K562 (cell line): ENCODE data around the gene SHANK3. TPM values are rescaled to one million over a fixed set of nuclear protein-coding genes. Genes with fewer than 3 reads are reported as not detected.

Experiments
- ATAC-seq: fragments of 200-7000 bp; cut with Tn5 transposase; 3 replicates; pipeline ENCODE4 v1.9.1; 2020; ENCODE audit warnings: moderate library complexity
- BruUV-seq: library from RNA; stranded (reverse); fragments of 400-500 nt; replicated peaks from 2 replicates; lab custom pipeline; 2021; lab: Mats Ljungman, UMichigan
- CTCF ChIA-PET: fragments of 300-600 bp; formaldehyde crosslinking; extraction: SDS; loops from one replicate; lab custom pipeline; 2021; ENCODE audit warnings: low intra/inter-chr PET ratio; lab: Yijun Ruan, JAX
- POLR2A ChIA-PET: fragments of 300-600, 350-650 bp; sonication (Branson Sonifier 250); formaldehyde crosslinking; extraction: SDS; loops from one replicate; lab custom pipeline; 2021; ENCODE audit warnings: antibody characterized with exemption, inconsistent platforms; lab: Yijun Ruan, JAX
- DNase-seq, 4 experiments: peaks; one replicate each; pipeline versions ENCODE4 v3.0.0 to v3.0.0-alpha.2; 2011 to 2018; ENCODE audit warnings: low spot score in 3 of 4, mixed read lengths in 3 of 4; ENCODE audit errors: extremely low read depth in 1 of 4
- FAIRE-seq: peaks from 2 replicates; lab custom pipeline; 2011; peaks lifted over from hg19 to GRCh38; lab: Jason Lieb, UNC
- H2AFZ ChIP-seq: 2 replicates; pipeline ENCODE4 v1.6.0; 2011; ENCODE audit warnings: low read depth, low read length, control low read depth, inconsistent platforms
- H3K27ac ChIP-seq: fragments of 200-600 bp; 3 replicates; pipeline ENCODE4 v1.8.0; 2011; ENCODE audit warnings: low read depth, mild to moderate bottlenecking, control low read depth, inconsistent platforms, low read length, moderate library complexity, mixed read lengths; ENCODE audit errors: extremely low read depth
- H3K27me3 ChIP-seq, 2 experiments: fragments of 300-600 bp in 1 of 2; 2 replicates in 1 of 2; 3 replicates in 1 of 2; pipeline versions ENCODE4 v1.6.0 to v1.8.0; 2011; ENCODE audit warnings: inconsistent platforms in 2 of 2, low read length in 2 of 2, mild to moderate bottlenecking in 1 of 2, mixed read lengths in 1 of 2, moderate library complexity in 1 of 2; ENCODE audit not compliant: control insufficient read depth in 2 of 2, insufficient read depth in 2 of 2
- H3K36me3 ChIP-seq: fragments of 300-600 bp; 3 replicates; pipeline ENCODE4 v1.8.0; 2011; ENCODE audit warnings: mild to moderate bottlenecking, low read length, inconsistent platforms; ENCODE audit not compliant: control insufficient read depth, insufficient read depth
- H3K4me1 ChIP-seq, 2 experiments: fragments of 200-600 bp in 1 of 2; replicated peaks in 1 of 2; 2 replicates in 1 of 2; 3 replicates in 1 of 2; pipeline versions ENCODE4 v1.5.1 to v1.8.0; 2011; ENCODE audit warnings: inconsistent platforms in 2 of 2, low read length in 2 of 2, mild to moderate bottlenecking in 1 of 2, mixed read lengths in 1 of 2, moderate library complexity in 1 of 2; ENCODE audit not compliant: control insufficient read depth in 2 of 2, insufficient read depth in 2 of 2
- H3K4me2 ChIP-seq: 2 replicates; pipeline ENCODE4 v1.6.1; 2011; ENCODE audit warnings: low read length, control low read depth, inconsistent platforms, mixed read lengths; ENCODE audit not compliant: insufficient read depth
- H3K4me3 ChIP-seq: fragments of 200-600 bp; sonication (generic), shearing (Covaris generic); 2 replicates; pipeline ENCODE4 v1.5.1; 2016; ENCODE audit warnings: control low read depth, inconsistent platforms
- H3K79me2 ChIP-seq: fragments of 200-600 bp; 3 replicates; pipeline ENCODE4 v1.8.0; 2011; ENCODE audit warnings: low read length, inconsistent platforms; ENCODE audit not compliant: control insufficient read depth, insufficient read depth
- H3K9ac ChIP-seq, 2 experiments: 2 replicates each; pipeline versions ENCODE4 v1.6.0 to v1.6.1; 2011; ENCODE audit warnings: low read depth in 2 of 2, low read length in 2 of 2, control low read depth in 1 of 2, inconsistent platforms in 1 of 2, mild to moderate bottlenecking in 1 of 2, mixed read lengths in 1 of 2; ENCODE audit not compliant: insufficient read depth in 1 of 2
- H3K9me1 ChIP-seq: one replicate; pipeline ENCODE4 v1.6.0; 2011; ENCODE audit warnings: inconsistent platforms, mild to moderate bottlenecking, low read length, moderate library complexity; ENCODE audit not compliant: control insufficient read depth, insufficient read depth
- H3K9me3 ChIP-seq: replicated peaks from 2 replicates; pipeline ENCODE4 v1.5.1; 2011; ENCODE audit warnings: low read depth, low read length, inconsistent platforms; ENCODE audit not compliant: control insufficient read depth, insufficient read depth
- H4K20me1 ChIP-seq: replicated peaks from 2 replicates; pipeline ENCODE4 v1.6.1; 2011; ENCODE audit warnings: low read length, inconsistent platforms, mixed read lengths; ENCODE audit not compliant: control insufficient read depth, insufficient read depth
- ATF4 ChIP-seq: fragments of 450-650 bp; formaldehyde crosslinking; IDR thresholded peaks from 2 replicates; pipeline ENCODE4 v1.4.0; 2022; ENCODE audit warnings: mild to moderate bottlenecking, moderate library complexity
- EGR1 ChIP-seq: fragments of 450-650 bp; conservative IDR thresholded peaks from 2 replicates; pipeline ENCODE4 v1.6.1; 2017; ENCODE audit warnings: mild to moderate bottlenecking
- HDAC2 ChIP-seq: fragments of 450-650 bp; IDR thresholded peaks from 2 replicates; pipeline ENCODE4 v1.6.1; 2016; ENCODE audit warnings: mild to moderate bottlenecking
- PATZ1 ChIP-seq: fragments of 250-450 bp; sonication (Bioruptor Pico); IDR thresholded peaks from 2 replicates; pipeline ENCODE4 v1.5.0; 2020; ENCODE audit warnings: mild to moderate bottlenecking, borderline replicate concordance
- ZSCAN29 ChIP-seq: fragments of 450-650 bp; IDR thresholded peaks from 2 replicates; pipeline ENCODE4 v1.6.1; 2017
- WGBS: fragments of 100-300 bp; shearing (Covaris generic); methylation state at CpG from one replicate; pipeline ENCODE4 v1.1.6; 2016; ENCODE audit warnings: low coverage, mixed read lengths; ENCODE audit not compliant: insufficient coverage; ENCODE audit errors: missing lambda C conversion rate; 5-methylcytosine and 5-hydroxymethylcytosine counted together
- in situ Hi-C: fragments of 300-500 bp; cut with MboI; formaldehyde crosslinking; loops from 4 replicates; pipeline ENCODE4 v1.15.0; 2018; ENCODE audit warnings: inconsistent platforms, mixed read lengths
- intact Hi-C: fragments of 100-400 bp; cut with micrococcal nuclease; formaldehyde crosslinking; loops from 2 replicates; pipeline ENCODE4 v1.14.2; 2022
- polyA plus RNA-seq, 8 experiments: library from polyadenylated mRNA; depleted of rRNA in 4 of 8; stranded (reverse) in 5 of 8; unstranded in 3 of 8; fragments of >200 nt; fragmentation: Nextera tagmentation in 2 of 8; fragmentation: Illumina TruSeq in 1 of 8; extraction: Ambion mirVana in 2 of 8; extraction: Trizol in 1 of 8; gene quantifications; 2 replicates each; pipeline versions ENCODE4 v1.2.1 to v1.2.3, GENCODE V29; 2011 to 2014; ENCODE audit warnings: inconsistent platforms in 1 of 8, missing spikeins in 1 of 8
- total RNA-seq, 7 experiments: library from RNA; depleted of rRNA in 6 of 7; stranded (reverse); fragments of >200 nt in 6 of 7; fragmentation: Illumina TruSeq in 2 of 7; extraction: Trizol in 2 of 7; gene quantifications; 2 replicates each; pipeline versions ENCODE4 v1.2.1 to v1.2.3, GENCODE V29; 2011 to 2021; ENCODE audit warnings: low replicate concordance in 1 of 7

The SHANK3 gene
- total and polyA plus RNA-seq, 9 of the 15 experiments (the other 6 are each of a cell fraction or from before 2014, with no cell fraction given), result 0.01 to 0.07 (median 0.03) TPM; not detected in 6

DNA sequence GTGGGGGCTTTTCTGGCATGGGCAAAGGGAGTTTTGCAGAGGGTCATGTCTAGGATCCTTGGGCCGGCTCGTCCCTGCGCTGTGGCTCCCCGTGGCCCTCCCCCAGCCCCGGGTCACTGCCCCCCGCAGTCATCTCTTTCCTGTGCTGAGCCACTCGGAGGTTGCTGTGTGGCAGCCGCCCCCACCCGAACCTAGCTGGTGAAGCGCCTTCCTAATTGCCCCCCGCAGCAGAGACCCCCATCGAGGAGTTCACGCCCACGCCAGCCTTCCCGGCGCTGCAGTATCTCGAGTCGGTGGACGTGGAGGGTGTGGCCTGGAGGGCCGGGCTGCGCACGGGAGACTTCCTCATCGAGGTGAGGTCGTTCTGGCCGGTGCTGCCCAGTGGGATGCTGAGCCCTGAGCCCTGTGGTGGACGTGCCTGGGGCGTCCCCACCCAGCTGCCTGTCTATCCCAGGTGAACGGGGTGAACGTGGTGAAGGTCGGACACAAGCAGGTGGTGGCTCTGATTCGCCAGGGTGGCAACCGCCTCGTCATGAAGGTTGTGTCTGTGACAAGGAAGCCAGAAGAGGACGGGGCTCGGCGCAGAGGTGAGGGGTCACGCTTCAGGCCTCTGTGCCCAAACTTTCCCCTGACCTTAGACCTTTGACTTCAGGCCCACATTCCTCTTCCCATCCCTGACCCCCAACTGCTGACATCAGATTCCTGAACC, 32.0 kb downstream of the SHANK3 start:
- Histone ChIP-seq H3K4me3 (no peak overlapping the region), H2AFZ (no peak overlapping the region), H3K27me3 (peaks cover 0 to 32% of the 10 kb centered on the region in 2 experiments; a peak in 2 of 5 replicates), H3K4me1 (peaks cover 0 to 28% of the 10 kb centered on the region in 2 experiments; a peak in 2 of 5 replicates), H3K9me3 (no peaks in the 10 kb centered on the region), H3K9ac (no peak overlapping the region; a peak in 1 of 4 replicates), H4K20me1 (no peaks in the 10 kb centered on the region), H3K36me3 (no peaks in the 10 kb centered on the region), H3K79me2 (no peaks in the 10 kb centered on the region), H3K27ac (no peak overlapping the region), H3K4me2 (no peak overlapping the region), H3K9me1 (no peaks in the 10 kb centered on the region)
- TF ChIP-seq HDAC2 (no peak), ZSCAN29 (no peak), EGR1 (0 out of 2 replicates have a peak, but pooled peaks have one; percentile 16), ATF4 (CRISPR knock-in tag) (no peak), PATZ1 (CRISPR knock-in tag) (no peak)
- FAIRE-seq, result no peak
- intact Hi-C loops, result no loop called here
- WGBS, result 18% methylated on average over 16 of the region's 37 CpGs
- peak in 2 of 4 experiments; percentile 24 to 27 for DNase-seq
- POLR2A ChIA-PET, result no interaction called here
- no TSS peak for BruUV-seq
- in situ Hi-C loops, result no loop called here
- ATAC-seq, result no peak; the same call in 2 of the 3 replicates
- CTCF ChIA-PET, result no interaction called here
